ENCODE measurements around the gene ATP8B1. TPM values are rescaled to one million over a fixed set of nuclear protein-coding genes. Genes with fewer than 3 reads are reported as not detected.
"Not testable (repeated sequence)": the region's sequence is repeated elsewhere in the genome, so short reads cannot be mapped to it uniquely, and the experiment has no call there.

ATP8B1 gene
- total RNA-seq, 2 donors from 2014 or later: 263 to 359 TPM

- TF ChIP-seq, protein P1, sequence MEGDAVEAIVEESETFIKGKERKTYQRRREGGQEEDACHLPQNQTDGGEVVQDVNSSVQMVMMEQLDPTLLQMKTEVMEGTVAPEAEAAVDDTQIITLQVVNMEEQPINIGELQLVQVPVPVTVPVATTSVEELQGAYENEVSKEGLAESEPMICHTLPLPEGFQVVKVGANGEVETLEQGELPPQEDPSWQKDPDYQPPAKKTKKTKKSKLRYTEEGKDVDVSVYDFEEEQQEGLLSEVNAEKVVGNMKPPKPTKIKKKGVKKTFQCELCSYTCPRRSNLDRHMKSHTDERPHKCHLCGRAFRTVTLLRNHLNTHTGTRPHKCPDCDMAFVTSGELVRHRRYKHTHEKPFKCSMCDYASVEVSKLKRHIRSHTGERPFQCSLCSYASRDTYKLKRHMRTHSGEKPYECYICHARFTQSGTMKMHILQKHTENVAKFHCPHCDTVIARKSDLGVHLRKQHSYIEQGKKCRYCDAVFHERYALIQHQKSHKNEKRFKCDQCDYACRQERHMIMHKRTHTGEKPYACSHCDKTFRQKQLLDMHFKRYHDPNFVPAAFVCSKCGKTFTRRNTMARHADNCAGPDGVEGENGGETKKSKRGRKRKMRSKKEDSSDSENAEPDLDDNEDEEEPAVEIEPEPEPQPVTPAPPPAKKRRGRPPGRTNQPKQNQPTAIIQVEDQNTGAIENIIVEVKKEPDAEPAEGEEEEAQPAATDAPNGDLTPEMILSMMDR (IDR thresholded peaks at IDR 0.05): no peak
- no peaks in the 10 kb centered on the region for H3K9me3 ChIP-seq
- intact Hi-C loops (cut with DNase I): no loop called here
- H3K9ac ChIP-seq (ENCODE audit: low read depth in 2 of 2, low read length in 2 of 2): no peak overlapping the region
- no peak overlapping the region for H3K27ac ChIP-seq
- H3K4me3 ChIP-seq: no peak overlapping the region
- H3K27me3 ChIP-seq: no peaks in the 10 kb centered on the region
- no peaks in the 10 kb centered on the region for H3K36me3 ChIP-seq
- no peak for DNase-seq
- no peaks in the 10 kb centered on the region for H3K4me1 ChIP-seq
These were observed 154.7 kb downstream of the ATP8B1 start for GRCh38 chr18:57648414-57648813.

DNA sequence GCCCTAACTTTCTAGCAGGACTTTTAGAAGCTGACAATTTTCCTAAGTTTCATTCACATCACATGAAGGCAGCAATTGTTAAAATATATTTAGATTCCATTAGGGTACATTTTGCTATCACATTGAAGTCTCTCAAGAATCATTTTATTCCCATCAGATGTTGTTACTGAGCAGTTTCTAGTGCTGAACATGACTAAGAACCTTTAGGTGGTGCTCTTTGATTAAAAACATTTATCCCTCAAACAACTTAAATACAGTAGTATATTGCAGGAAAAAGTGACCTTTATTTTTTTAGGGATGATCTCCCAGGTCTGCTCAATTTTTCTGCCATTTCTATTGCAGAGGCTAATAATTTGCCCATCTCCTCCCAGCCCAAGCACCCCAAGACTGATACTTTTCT lies 158.6 kb downstream of the ATP8B1 start:
- TF ChIP-seq, protein P1 (IDR thresholded peaks at IDR 0.05): no peak
- no peak for DNase-seq
- Histone ChIP-seq H3K9me3 (no peaks in the 10 kb centered on the region), H3K9ac (ENCODE audit: low read depth in 2 of 2, low read length in 2 of 2) (no peak overlapping the region), H3K27ac (no peak overlapping the region), H3K4me1 (no peaks in the 10 kb centered on the region), H3K36me3 (no peaks in the 10 kb centered on the region), H3K4me3 (no peak overlapping the region), H3K27me3 (no peaks in the 10 kb centered on the region)
- intact Hi-C loops (cut with DNase I): no loop called here

- H3K4me3 ChIP-seq; H3K27me3 ChIP-seq; intact Hi-C loops (cut with DNase I); DNase-seq; H3K4me1 ChIP-seq; H3K36me3 ChIP-seq; H3K27ac ChIP-seq; H3K9ac ChIP-seq (ENCODE audit: low read depth in 2 of 2, low read length in 2 of 2); H3K9me3 ChIP-seq: not testable (repeated sequence)
These were observed 159.4 kb downstream of the ATP8B1 start for GRCh38 chr18:57643726-57644125.

DNA sequence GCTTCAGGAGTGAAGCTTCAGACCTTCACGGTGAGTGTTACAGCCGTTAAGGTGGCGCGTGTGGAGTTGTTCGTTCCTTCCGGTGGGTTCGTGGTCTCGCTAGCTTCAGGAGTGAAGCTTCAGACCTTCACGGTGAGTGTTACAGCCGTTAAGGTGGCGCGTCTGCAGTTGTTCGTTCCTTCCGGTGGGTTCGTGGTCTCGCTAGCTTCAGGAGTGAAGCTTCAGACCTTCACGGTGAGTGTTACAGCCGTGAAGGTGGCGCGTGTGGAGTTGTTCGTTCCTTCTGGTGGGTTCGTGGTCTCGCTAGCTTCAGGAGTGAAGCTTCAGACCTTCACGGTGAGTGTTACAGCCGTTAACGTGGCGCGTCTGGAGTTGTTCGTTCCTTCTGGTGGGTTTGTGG lies 160.7 kb downstream of the ATP8B1 start:
- DNase-seq; intact Hi-C loops (cut with DNase I); H3K9me3 ChIP-seq: not testable (repeated sequence)

DNA sequence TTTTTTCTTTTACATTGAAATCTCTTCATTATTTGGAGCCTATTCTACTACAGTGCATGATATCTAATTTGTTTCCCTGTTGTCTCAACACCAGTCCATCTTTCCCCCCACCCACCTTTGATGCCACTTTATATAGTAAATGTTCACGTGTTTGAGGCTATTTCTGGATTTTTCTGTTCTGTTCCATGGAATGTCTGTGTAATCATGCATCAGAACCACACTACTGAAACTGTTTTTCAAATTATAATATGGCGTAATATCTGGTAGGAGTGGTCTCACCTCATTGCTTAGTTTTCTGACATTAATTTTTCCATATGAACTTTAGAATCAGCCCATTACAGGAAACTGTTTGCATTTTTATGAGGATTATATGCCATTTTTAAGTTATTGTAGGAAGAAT lies 162.4 kb downstream of the ATP8B1 start:
- intact Hi-C loops (cut with DNase I): no loop called here
- no peaks in the 10 kb centered on the region for H3K36me3 ChIP-seq
- no peak overlapping the region for H3K4me3 ChIP-seq
- H3K27ac ChIP-seq: no peak overlapping the region
- H3K4me1 ChIP-seq: no peaks in the 10 kb centered on the region
- no peak overlapping the region for H3K9ac ChIP-seq (ENCODE audit: low read depth in 2 of 2, low read length in 2 of 2)
- TF ChIP-seq, protein P1 (IDR thresholded peaks at IDR 0.05): no peak
- H3K27me3 ChIP-seq: no peaks in the 10 kb centered on the region
- H3K9me3 ChIP-seq: no peaks in the 10 kb centered on the region
- DNase-seq: no peak

More for the DNA sequence above, 160.7 kb downstream of the ATP8B1 start:
- not testable (repeated sequence) for H3K9ac ChIP-seq (ENCODE audit: low read depth in 2 of 2, low read length in 2 of 2); H3K4me3 ChIP-seq; H3K27me3 ChIP-seq; H3K27ac ChIP-seq; H3K4me1 ChIP-seq; H3K36me3 ChIP-seq

DNA sequence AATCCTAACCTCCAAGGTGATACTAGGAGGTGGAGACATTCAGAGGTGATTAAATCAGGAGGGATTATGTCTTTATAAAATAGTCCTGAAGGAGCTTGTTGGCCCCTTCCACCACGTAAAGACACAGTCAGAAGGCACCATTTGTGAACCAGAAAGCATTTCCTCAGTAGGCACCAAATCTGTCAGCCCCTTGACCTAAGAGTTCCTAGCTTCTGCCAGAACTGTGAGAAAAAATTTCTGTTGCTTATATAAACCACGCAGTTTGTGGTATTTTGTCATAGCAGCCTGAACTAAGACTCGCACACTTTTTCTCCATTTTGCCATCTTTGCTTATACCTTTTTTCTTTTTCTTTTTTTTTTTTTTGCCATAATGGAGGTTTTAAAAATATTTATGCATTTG lies 162.9 kb downstream of the ATP8B1 start:
- H3K4me1 ChIP-seq: no peaks in the 10 kb centered on the region
- TF ChIP-seq, protein P1 (IDR thresholded peaks at IDR 0.05): no peak
- H3K36me3 ChIP-seq: no peaks in the 10 kb centered on the region
- no peak overlapping the region for H3K27ac ChIP-seq
- intact Hi-C loops (cut with DNase I): no loop called here
- no peak for DNase-seq
- no peaks in the 10 kb centered on the region for H3K9me3 ChIP-seq
- H3K9ac ChIP-seq (ENCODE audit: low read depth in 2 of 2, low read length in 2 of 2): no peak overlapping the region
- H3K4me3 ChIP-seq: no peak overlapping the region
- H3K27me3 ChIP-seq: no peaks in the 10 kb centered on the region

Data from colonic mucosa (tissue), 4 donors.